22Rv1 (cell line): Measurements from ENCODE around the gene GALNT1.

ENCODE experiments used
- CTCF ChIP-seq: fragments of 450-650 bp; IDR thresholded peaks from 2 replicates; pipeline ENCODE4 v1.5.1; 2017; ENCODE audit warnings: mild to moderate bottlenecking
- ZFX ChIP-seq: fragments of 450-650 bp; IDR thresholded peaks from 2 replicates; pipeline ENCODE4 v1.6.1; 2017; ENCODE audit warnings: antibody characterized with exemption, borderline replicate concordance

DNA sequence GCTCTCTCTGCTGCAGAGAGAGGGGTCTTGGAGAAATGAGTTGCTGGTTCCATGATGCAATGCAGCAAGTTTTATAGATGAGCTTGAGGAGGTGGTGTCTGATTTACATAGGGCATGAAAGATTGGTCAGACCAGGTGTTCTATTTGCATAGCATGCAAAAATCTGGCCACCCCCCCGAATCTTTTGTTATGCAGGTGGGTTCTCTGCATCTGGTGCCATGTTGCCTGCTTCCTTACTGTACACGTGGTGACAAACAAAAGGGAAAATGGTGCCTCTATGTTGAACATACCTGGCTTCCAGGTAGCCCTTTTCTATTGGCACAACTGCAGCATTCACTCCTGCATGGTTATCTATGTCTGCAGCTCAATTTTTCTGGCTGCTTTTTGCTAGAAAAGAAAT, 169.4 kb downstream of the GALNT1 start:
- TF ChIP-seq CTCF, result no peak
- no peak for TF ChIP-seq ZFX
